Measurements from ENCODE around the gene CYB5R3.
A peak's percentile ranks its signal among the peaks of the same experiment; 100 is the strongest.
"Not testable (repeated sequence)": the region's sequence is repeated elsewhere in the genome, so short reads cannot be mapped to it uniquely, and the experiment has no call there.

The CYB5R3 gene

GRCh38 chr22:42622061-42622710 lies 27.0 kb downstream of the CYB5R3 start:
- peak; percentile 56 for DNase-seq

- peak; percentile 96 for DNase-seq
Measured at GRCh38 chr22:42621505-42622002, 27.6 kb downstream of the CYB5R3 start.

DNA sequence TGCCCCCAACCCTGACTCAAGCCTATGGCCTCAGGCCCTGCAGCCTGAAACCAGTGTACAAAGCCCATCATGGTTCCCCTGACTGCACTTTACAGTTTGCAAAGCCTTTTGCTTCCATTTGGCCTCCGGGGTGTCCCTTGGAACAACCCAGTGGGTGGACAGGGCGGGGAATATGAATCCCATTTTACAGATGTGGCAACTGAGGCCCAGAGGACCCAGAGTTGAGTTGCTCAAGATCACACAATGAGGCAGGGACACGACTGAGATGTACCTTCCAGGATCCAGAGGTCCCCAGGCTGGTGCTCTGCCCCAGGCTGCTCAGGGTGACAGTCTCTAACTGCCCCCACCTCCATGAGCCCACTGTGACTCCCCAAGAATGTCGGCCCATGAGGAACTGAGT lies 29.1 kb downstream of the CYB5R3 start:
- DNase-seq, result no peak

GRCh38 chr22:42619261-42620063 lies 29.7 kb downstream of the CYB5R3 start:
- DNase-seq, result no peak

GRCh38 chr22:42617155-42617983 lies 31.8 kb downstream of the CYB5R3 start:
- DNase-seq, result no peak

DNA sequence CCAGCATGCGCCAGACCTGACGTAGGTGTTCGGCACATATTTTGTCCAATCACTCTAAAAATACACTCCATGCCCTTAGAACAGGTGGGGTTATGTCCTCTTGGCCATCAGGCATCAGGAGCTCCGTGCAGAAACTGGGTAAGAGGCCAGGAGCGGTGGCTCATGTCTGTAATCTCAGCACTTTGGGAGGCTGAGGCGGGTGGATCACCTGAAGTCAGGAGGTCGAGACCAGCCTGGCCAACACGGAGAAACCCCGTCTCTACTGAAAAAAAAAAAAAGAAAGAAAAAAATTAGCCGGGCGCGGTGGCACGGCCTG lies 33.4 kb downstream of the CYB5R3 start:
- not testable (repeated sequence) for DNase-seq

DNA sequence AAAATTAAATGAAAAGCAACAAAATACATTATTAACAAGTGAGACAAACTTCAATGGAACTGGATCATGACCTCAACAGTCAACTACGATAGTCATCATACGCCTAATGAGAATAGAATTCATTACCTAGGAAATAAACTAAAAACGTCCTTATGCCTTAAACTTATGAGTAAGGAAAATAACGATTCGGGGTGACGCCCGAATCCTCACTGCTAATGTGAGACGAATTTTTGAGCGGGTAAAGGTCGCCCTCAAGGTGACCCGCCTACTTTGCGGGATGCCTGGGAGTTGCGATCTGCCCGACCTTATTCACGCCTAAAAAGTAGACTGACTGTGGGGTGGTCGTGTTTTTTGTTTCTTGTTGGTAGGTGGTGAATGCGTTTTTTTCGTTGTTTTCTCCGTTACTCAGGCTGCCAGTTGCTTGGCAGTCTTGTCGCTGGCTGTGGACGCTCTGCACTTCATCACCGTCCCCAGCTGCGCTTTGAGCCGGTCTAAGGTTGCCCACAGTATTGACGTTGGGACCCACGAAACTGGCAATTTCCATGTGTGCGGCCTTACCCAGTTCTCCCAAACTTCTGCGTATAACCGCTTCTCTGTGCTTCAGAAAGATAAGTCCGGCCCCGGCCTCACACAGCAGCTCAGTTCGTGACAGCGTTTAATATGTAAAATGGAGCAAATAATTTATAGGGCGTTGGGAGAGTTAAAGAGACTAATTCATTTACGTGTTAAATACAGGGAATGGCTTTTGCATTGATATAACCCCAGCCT lies 33.9 kb downstream of the CYB5R3 start:
- peak; percentile 99 for DNase-seq

DNA sequence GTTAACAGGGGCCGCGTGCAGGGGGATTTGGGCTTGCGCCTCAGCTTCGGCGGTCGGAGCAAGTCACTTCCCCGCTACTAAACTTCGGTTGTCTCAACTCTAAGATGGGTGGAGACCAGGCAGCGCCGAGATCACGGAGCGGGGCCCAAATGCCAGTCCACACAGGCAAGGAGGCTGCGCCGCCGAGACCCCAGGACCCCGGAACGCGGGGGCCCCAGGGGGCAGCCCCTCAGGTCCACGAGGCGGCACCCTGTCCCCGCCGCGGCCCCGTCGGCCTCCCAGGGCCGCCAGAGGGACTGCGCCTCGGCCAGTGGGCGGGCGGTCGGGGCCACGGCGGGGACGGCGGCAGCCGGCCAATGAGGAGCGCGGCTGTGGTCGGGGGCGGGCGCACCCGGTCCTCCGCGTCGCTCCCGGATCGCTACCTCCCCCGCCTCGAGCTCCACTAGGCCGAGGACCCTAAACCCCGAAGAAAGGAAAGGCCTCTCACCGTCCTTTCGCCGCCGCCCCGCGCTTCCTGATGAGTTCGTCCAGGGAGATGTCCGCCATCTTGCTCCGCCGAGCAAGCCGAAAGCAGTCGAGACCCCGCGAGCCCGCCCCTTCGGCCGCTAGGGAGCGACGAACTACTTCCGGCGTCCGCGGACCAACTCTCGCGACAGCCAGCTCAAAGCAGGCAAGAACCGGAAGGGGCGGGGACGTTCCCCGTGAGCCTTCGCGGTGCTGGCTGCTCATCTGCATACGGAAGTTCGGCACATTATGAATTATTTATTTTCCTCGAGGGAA lies 34.7 kb downstream of the CYB5R3 start, which contains the start of gene POLDIP3:
Gene POLDIP3, minus strand, starts transcription at position 572 of the 780 bp plus-strand sequence. Its CDS starts 26 bp downstream, at position 546.
- DNase-seq, result peak; percentile 99

DNA sequence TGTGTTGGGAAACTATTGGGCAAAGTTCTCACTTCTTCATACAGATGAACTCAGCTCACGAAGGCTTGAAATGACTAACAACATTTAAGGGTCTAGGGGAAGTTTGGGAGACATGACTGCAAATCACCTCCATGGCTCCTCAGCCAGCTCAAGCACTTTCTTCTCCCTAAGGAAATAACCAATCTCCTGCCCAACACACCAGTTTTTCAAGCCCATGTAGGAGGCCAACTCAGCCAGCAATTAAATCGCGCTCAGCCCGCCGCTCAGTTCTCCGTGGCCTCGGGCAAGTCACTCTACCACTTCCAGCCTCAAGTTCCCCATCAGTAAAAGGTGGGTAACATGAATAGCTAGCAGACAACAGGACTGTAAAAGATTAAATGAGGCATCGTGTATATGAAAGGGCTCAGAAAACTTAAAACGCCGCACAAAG lies 35.3 kb downstream of the CYB5R3 start:
- peak; percentile 76 for DNase-seq

GRCh38 chr22:42612336-42612735 lies 36.9 kb downstream of the CYB5R3 start:
- no peak for DNase-seq

DNA sequence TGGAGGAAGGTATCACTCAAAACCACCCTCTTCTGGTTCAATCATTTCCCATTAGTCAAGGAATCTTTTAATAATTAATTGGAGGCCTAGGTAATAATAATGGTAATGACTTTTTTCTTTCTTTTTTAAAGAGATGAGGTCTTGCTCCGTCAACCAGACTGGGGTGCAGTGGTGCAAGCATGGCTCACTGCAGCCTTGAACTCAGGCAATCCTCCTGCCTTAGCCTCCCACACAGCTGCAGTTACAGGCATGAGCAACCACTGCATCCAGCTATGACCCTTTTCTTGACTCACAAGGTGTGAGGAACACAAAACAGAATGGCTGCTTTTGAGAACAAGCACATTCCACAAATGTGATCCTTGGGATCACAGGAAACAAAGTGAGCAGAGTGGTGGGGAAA lies 38.1 kb downstream of the CYB5R3 start:
- DNase-seq, result peak; percentile 40

- peak; percentile 43 for DNase-seq
Measured at GRCh38 chr22:42610186-42610585, 39.0 kb downstream of the CYB5R3 start.

DNA sequence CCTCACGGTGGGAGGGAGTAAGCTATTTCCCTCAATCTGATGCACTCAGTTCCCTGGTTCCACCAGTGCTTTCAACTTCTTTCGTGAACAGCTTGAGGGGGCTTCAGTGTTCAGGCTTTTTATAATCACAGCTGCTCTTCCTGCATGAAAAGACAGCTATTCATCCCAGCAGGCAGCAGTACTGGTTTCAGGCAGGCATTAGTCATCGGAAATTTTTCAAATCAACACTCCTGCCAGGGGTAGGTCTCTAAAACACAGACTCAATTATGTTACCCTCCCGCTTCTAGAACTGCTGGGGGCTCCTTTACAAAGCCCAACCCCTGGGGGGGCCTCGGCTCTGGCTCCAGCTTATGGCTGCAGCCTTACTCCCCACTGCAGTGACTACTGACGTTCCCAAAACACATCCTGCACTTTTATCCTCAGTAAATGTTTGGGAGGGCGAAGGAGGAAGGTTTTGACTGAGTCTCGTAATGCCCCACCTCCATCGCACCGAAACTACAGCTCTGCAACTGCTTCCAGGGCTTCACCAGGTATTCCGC lies 40.3 kb downstream of the CYB5R3 start:
- peak; percentile 78 for DNase-seq

GRCh38 chr22:42608136-42608822 lies 40.9 kb downstream of the CYB5R3 start:
- DNase-seq, result peak; percentile 43

- DNase-seq, result not testable (repeated sequence)
Measured at GRCh38 chr22:42607641-42608040, 41.6 kb downstream of the CYB5R3 start.

- DNase-seq, result peak; percentile 70
Measured at GRCh38 chr22:42604403-42604802, 44.8 kb downstream of the CYB5R3 start.

DNA sequence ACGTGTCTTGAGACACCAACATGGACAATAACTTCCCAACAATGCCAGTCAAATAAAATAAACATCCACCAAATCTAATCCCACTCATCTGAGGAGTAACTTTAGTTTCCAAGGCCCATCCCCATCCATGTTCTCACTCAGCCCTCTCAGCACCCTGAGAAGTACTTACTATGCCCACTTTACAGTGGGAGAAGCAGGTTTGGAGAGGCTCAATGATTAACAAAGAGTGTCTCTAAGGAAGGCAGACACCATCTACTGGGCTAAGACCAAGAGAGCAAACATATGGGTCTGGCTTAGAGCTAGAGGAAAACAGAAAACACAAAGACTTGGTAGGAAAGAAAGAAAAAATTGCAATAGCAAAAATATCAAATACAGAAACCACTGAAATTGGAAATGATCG lies 45.8 kb downstream of the CYB5R3 start:
- no peak for DNase-seq

- DNase-seq, result no peak
Measured at GRCh38 chr22:42602470-42602869, 46.7 kb downstream of the CYB5R3 start.

- DNase-seq, result no peak
Measured at GRCh38 chr22:42601879-42602465, 47.2 kb downstream of the CYB5R3 start.

DNA sequence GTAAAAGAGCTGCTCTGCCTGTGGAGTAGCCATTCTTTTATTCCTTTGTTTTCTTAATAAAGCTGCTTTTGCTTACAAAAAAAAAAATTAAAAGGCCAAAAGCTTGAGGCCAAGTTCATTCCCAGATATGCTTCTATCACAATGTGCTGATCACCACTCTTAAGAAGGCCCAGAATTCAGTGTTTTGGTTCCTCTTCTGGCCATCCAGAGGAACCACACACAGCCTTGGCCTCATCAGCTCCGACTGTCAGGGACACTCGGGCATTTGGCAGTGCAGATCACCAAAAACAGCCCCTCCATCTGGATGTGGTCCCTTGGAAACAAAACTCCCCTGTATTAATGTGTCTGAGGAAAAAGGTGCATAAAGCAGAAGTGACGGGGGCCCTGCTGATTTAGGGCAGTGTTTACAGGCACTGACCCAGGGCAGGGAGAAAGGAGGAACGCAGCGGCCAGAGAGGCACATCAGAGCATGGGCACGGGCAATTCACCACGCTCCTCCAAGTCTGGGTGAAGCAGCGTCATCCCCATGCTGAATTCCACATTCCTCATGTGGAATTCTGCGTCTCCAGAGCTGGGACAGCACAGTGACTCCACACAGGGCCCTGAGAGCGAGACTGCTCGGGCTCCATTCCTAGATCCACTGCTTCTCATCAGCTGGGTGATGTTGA lies 52.2 kb downstream of the CYB5R3 start:
- peak; percentile 53 for DNase-seq

Measured in islet precursor cell (in vitro differentiated cells).